AG04450 (cell line): ENCODE data around the gene TRIM7. TPM values are rescaled to one million over a fixed set of nuclear protein-coding genes. Genes with fewer than 3 reads are reported as not detected.

Experiments
- CTCF ChIA-PET: fragments of 300-600, 350-600 bp; formaldehyde crosslinking; extraction: SDS; loops from one replicate; lab custom pipeline; 2022; ENCODE audit warnings: antibody characterized with exemption, inconsistent platforms; lab: Charles Lee
- POLR2A ChIA-PET: fragments of 350-600 bp; formaldehyde crosslinking; extraction: SDS; loops from one replicate; lab custom pipeline; 2021; ENCODE audit warnings: antibody characterized with exemption, inconsistent platforms; lab: Yijun Ruan, JAX
- DNase-seq: peaks from one replicate; pipeline ENCODE4 v3.0.0-alpha.2; 2011; ENCODE audit warnings: low read depth, low spot score
- H3K27ac ChIP-seq: one replicate; pipeline ENCODE4 v1.5.1; 2012; ENCODE audit warnings: low read depth, low read length, control low read depth
- H3K27me3 ChIP-seq: one replicate; pipeline ENCODE4 v1.6.0; 2012; ENCODE audit warnings: low read length; ENCODE audit not compliant: control insufficient read depth, insufficient read depth
- H3K4me3 ChIP-seq: 2 replicates; pipeline ENCODE4 v1.5.1; 2011; ENCODE audit warnings: mild to moderate bottlenecking, low read depth, low read length, control low read depth
- H3K9me3 ChIP-seq: 2 replicates; pipeline ENCODE4 v1.5.1; 2012; ENCODE audit warnings: low read length; ENCODE audit not compliant: control insufficient read depth, insufficient read depth
- polyA plus RNA-seq: library from polyadenylated mRNA; depleted of rRNA; stranded (reverse); fragments of >200 nt; gene quantifications from 2 replicates; pipeline ENCODE4 v1.2.3, GENCODE V29; 2011
- TF ChIP-seq, protein P1 (sequence below): IDR thresholded peaks from 2 replicates; pipeline ENCODE4 v1.5.1; 2011; ENCODE audit warnings: low read depth, low read length, control low read depth, inconsistent platforms

The TRIM7 gene
- polyA plus RNA-seq, 1 experiment, result 1.1 TPM

DNA sequence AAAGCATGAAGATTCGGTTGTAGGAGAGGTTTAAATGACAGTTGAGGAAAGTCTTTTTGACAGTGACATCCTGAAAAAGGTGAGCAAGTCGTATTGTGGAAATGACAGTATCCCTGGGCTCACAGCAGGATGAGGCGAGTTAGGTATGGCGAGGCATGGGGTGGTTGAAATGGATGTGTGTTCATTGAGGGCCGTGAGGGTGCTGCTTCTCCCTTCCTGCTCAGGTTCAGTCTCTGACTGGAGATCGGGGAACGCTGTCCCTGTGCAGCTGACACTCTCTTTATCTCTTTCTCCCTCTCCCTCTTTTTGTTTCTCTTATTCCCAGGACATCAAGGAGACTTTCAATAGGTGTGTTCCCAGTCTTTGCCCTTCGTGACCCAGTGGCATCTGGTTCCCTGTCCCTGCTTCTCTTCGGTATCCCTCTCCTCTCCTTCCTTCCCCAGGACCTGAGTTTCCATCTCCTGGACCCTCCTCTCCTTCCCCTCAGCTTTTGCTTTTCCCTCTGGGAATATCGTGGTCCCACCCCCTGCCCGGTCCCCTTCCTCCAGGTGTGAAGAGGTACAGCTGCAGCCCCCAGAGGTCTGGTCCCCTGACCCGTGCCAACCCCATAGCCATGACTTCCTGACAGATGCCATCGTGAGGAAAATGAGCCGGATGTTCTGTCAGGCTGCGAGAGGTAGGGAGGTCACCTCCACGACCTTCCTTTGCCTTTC, 28.2 kb upstream of the TRIM7 start:
- CTCF ChIA-PET, result no interaction called here
- H3K27me3 ChIP-seq, result no peaks in the 10 kb centered on the region
- H3K4me3 ChIP-seq, result no peak overlapping the region
- POLR2A ChIA-PET, result interaction anchor here (0.6 to 2.8 kb wide), 2 partner anchors 9 to 45 kb away, joined by 6 to 15 read pairs; partner anchors contain the start of gene TRIM41
- DNase-seq, result no peak
- no peak overlapping the region for H3K27ac ChIP-seq
- no peaks in the 10 kb centered on the region for H3K9me3 ChIP-seq
- TF ChIP-seq, protein P1, sequence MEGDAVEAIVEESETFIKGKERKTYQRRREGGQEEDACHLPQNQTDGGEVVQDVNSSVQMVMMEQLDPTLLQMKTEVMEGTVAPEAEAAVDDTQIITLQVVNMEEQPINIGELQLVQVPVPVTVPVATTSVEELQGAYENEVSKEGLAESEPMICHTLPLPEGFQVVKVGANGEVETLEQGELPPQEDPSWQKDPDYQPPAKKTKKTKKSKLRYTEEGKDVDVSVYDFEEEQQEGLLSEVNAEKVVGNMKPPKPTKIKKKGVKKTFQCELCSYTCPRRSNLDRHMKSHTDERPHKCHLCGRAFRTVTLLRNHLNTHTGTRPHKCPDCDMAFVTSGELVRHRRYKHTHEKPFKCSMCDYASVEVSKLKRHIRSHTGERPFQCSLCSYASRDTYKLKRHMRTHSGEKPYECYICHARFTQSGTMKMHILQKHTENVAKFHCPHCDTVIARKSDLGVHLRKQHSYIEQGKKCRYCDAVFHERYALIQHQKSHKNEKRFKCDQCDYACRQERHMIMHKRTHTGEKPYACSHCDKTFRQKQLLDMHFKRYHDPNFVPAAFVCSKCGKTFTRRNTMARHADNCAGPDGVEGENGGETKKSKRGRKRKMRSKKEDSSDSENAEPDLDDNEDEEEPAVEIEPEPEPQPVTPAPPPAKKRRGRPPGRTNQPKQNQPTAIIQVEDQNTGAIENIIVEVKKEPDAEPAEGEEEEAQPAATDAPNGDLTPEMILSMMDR, result no peak

DNA sequence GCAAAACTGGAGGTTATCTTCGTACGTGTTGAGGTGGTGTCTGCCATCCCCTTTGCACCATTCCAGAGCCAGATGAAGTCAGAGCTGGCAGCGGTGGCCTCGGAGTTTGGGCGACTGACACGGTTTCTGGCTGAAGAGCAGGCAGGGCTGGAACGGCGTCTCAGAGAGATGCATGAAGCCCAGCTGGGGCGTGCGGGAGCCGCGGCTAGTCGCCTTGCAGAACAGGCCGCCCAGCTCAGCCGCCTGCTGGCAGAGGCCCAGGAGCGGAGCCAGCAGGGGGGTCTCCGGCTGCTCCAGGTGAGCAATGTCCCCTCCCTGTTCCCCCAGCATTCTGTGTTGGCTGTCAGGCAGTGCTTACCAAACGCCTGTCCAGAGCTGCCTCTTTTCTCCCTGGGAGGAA, 27.6 kb upstream of the TRIM7 start:
- H3K9me3 ChIP-seq, result no peaks in the 10 kb centered on the region
- no peak overlapping the region for H3K4me3 ChIP-seq
- no peaks in the 10 kb centered on the region for H3K27me3 ChIP-seq
- DNase-seq, result no peak
- POLR2A ChIA-PET, result interaction anchor here (0.6 to 0.8 kb wide), 2 partner anchors 9 to 44 kb away, joined by 4 to 6 read pairs; partner anchors contain the start of gene TRIM41
- H3K27ac ChIP-seq, result no peak overlapping the region
- TF ChIP-seq, protein P1, result no peak
- CTCF ChIA-PET, result no interaction called here

DNA sequence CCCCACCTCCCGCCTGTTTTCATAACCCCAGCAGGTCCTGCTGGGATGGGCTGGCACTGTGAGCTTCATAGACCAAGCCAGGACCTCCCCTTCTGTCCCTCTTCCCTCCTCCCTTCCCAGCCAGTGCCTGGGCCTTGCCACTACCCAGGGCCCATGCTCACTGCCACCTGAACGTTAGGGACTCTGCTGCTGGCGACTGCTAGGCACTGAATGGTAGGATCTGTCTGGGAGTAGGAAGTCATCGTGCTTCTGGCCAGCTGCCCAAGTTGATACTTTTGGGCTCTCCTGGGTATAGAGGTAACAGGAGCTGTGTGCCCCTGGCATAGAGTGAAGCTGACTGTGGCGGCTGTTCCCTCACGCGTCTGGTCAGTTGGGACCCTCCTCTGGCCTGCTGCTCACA, 26.4 kb upstream of the TRIM7 start:
- TF ChIP-seq, protein P1, result no peak
- no peaks in the 10 kb centered on the region for H3K9me3 ChIP-seq
- ChIA-PET CTCF (no interaction called here), POLR2A (no interaction called here)
- no peak overlapping the region for H3K4me3 ChIP-seq
- no peaks in the 10 kb centered on the region for H3K27me3 ChIP-seq
- no peak for DNase-seq
- H3K27ac ChIP-seq, result no peak overlapping the region

DNA sequence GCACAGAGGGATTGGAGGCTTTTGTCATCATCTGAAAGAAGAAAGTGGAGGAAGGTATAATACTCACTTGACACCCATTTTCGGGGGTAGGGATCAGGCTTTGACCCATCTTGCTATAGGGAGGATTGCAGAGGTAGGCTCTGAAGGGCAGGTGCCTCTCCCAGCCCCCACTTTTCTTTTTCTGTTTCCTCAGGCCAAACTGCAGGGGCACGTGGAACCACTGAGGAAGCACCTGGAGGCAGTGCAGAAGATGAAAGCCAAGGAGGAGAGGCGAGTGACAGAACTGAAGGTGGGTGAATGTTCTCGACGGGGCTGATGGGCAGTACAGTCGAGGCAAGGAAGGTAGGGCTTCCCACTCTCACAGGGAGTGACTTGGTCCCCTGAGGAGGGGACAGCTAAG, 25.6 kb upstream of the TRIM7 start:
- TF ChIP-seq, protein P1, result no peak
- no peak for DNase-seq
- ChIA-PET POLR2A (no interaction called here), CTCF (no interaction called here)
- H3K9me3 ChIP-seq, result no peaks in the 10 kb centered on the region
- H3K4me3 ChIP-seq, result no peak overlapping the region
- H3K27me3 ChIP-seq, result no peaks in the 10 kb centered on the region
- H3K27ac ChIP-seq, result no peak overlapping the region

DNA sequence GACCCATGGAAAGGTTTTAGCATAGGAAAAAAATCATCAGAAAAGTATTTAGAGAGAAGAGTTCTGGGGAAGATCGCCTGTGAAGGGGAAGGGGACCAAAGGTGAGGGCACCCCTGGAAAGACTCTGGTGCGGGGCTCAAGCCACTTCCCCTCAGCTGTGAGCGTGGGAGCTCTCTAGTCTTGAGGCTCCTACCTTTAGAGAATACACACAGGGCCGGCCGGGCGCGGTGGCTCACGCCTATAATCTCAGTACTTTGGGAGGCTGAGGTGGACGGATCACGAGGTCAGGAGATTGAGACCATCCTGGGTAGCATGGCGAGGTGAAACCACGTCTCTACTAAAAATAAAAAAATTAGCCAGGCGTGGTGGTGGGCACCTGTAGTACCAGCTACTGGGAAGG, 25.0 kb upstream of the TRIM7 start:
- CTCF ChIA-PET, result no interaction called here

More for the DNA sequence above, 25.0 kb upstream of the TRIM7 start:
- POLR2A ChIA-PET, result no interaction called here
- Histone ChIP-seq H3K9me3 (no peaks in the 10 kb centered on the region), H3K4me3 (no peak overlapping the region), H3K27me3 (no peaks in the 10 kb centered on the region), H3K27ac (no peak overlapping the region)
- no peak for DNase-seq
- TF ChIP-seq, protein P1, result no peak
